NCI-H2107 treated with DMSO at 0.1 percent for 48 hours (cell line): ENCODE measurements around the gene CDH4.

ENCODE experiments used
- DNase-seq: peaks from one replicate; lab custom pipeline; 2025; ENCODE audit not compliant: unreplicated experiment; lab: John Stamatoyannopoulos, UW

Gene CDH4

GRCh38 chr20:61280217-61280980 lies 28.3 kb downstream of the CDH4 start:
- DNase-seq = no peak

- no peak for DNase-seq
Measured at GRCh38 chr20:61281286-61281795, 29.3 kb downstream of the CDH4 start.

GRCh38 chr20:61284752-61285151 lies 32.7 kb downstream of the CDH4 start:
- no peak for DNase-seq

- DNase-seq = no peak
Measured at GRCh38 chr20:61285152-61285645, 33.1 kb downstream of the CDH4 start.

GRCh38 chr20:61285691-61286090 lies 33.6 kb downstream of the CDH4 start:
- DNase-seq = no peak

GRCh38 chr20:61287583-61288275 lies 35.7 kb downstream of the CDH4 start:
- no peak for DNase-seq

- no peak for DNase-seq
Measured at GRCh38 chr20:61288331-61288784, 36.3 kb downstream of the CDH4 start.

GRCh38 chr20:61289166-61289565 lies 37.1 kb downstream of the CDH4 start:
- DNase-seq = no peak

- DNase-seq = no peak
Measured at GRCh38 chr20:61290721-61291120, 38.7 kb downstream of the CDH4 start.

- no peak for DNase-seq
Measured at GRCh38 chr20:61291166-61291829, 39.2 kb downstream of the CDH4 start.

- DNase-seq = no peak
Measured at GRCh38 chr20:61292391-61292790, 40.3 kb downstream of the CDH4 start.

- no peak for DNase-seq
Measured at GRCh38 chr20:61292821-61293612, 41.0 kb downstream of the CDH4 start.

GRCh38 chr20:61293951-61294350 lies 41.9 kb downstream of the CDH4 start:
- DNase-seq = no peak

- no peak for DNase-seq
Measured at GRCh38 chr20:61295249-61295648, 43.2 kb downstream of the CDH4 start.

GRCh38 chr20:61295682-61296628 lies 43.9 kb downstream of the CDH4 start:
- DNase-seq = no peak

- no peak for DNase-seq
Measured at GRCh38 chr20:61296629-61297019, 44.6 kb downstream of the CDH4 start.

GRCh38 chr20:61297491-61297890 lies 45.4 kb downstream of the CDH4 start:
- no peak for DNase-seq

GRCh38 chr20:61297986-61298385 lies 45.9 kb downstream of the CDH4 start:
- no peak for DNase-seq

- no peak for DNase-seq
Measured at GRCh38 chr20:61298661-61299060, 46.6 kb downstream of the CDH4 start.

- DNase-seq = no peak
Measured at GRCh38 chr20:61299104-61299503, 47.0 kb downstream of the CDH4 start.
